ENCODE results near the gene TTLL11. TPM values are rescaled to one million over a fixed set of nuclear protein-coding genes. Genes with fewer than 3 reads are reported as not detected.

Gene TTLL11
- total RNA-seq, 4 donors from 2014 or later = 20.5 to 41.3 (median 27.6) TPM

GRCh38 chr9:121906074-121906870, 186.8 kb downstream of the TTLL11 start:
- no peak for DNase-seq (ENCODE audit: extremely low spot score)
- Histone ChIP-seq H3K27me3 (no peaks in the 10 kb centered on the region), H3K4me1 (no peaks in the 10 kb centered on the region), H3K36me3 (no peaks in the 10 kb centered on the region), H3K9me3 (no peaks in the 10 kb centered on the region), H3K27ac (replicated peaks in 1 of 4) (no peak overlapping the region), H3K4me3 (no peak overlapping the region)
- intact Hi-C loops (cut with DNase I) = loop anchor here (10.0 kb wide), 2 partner anchors 61 to 131 kb away; no protein-coding TSS in a partner anchor
- WGBS = 92% methylated on average over 1 of the region's 1 CpG
- TF ChIP-seq, protein P1, sequence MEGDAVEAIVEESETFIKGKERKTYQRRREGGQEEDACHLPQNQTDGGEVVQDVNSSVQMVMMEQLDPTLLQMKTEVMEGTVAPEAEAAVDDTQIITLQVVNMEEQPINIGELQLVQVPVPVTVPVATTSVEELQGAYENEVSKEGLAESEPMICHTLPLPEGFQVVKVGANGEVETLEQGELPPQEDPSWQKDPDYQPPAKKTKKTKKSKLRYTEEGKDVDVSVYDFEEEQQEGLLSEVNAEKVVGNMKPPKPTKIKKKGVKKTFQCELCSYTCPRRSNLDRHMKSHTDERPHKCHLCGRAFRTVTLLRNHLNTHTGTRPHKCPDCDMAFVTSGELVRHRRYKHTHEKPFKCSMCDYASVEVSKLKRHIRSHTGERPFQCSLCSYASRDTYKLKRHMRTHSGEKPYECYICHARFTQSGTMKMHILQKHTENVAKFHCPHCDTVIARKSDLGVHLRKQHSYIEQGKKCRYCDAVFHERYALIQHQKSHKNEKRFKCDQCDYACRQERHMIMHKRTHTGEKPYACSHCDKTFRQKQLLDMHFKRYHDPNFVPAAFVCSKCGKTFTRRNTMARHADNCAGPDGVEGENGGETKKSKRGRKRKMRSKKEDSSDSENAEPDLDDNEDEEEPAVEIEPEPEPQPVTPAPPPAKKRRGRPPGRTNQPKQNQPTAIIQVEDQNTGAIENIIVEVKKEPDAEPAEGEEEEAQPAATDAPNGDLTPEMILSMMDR (IDR thresholded peaks at IDR 0.05) = no peak
- TF ChIP-seq POLR2A (IDR thresholded peaks at IDR 0.05; ENCODE audit: low read depth) (no peak), EP300 (IDR thresholded peaks at IDR 0.05) (no peak), POLR2AphosphoS5 (IDR thresholded peaks at IDR 0.05) (no peak)

DNA sequence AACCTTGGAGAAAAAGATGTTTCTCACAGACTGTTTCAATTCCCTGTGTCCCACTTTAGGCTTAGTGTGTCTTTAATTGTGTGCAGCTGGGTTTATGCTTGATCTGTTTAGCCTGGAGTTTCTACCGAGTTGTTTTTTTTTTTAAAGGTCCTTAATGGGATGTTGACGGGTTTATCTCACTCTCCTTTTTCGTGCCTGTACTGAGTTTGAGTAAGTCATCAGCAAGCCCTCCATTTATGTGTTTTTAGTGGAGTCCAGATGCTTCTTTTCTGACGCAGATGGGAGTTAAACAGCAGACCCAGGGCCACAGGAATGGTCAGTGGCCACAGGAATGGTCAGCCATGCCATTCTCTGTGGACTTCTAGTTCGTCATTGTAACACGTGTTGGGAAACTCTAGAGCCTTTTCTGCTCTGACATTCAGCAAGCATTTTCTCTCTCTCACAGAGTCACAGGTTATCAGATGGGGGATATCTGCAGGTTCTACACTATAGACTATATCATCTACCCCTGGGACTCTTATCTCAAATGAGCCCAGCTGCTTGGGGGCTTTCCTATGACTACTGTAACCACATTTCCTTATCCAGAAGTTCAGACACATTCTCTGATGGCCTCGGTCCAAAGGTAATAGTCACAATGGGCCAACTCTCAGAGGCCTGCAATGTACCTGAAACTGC, 190.5 kb downstream of the TTLL11 start:
- TF ChIP-seq EP300 (IDR thresholded peaks at IDR 0.05) = no peak
- no peak for TF ChIP-seq POLR2AphosphoS5 (IDR thresholded peaks at IDR 0.05)
- TF ChIP-seq, protein P1 (IDR thresholded peaks at IDR 0.05) = no peak
- no peak for TF ChIP-seq POLR2A (IDR thresholded peaks at IDR 0.05; ENCODE audit: low read depth)
- Histone ChIP-seq H3K4me1 (peaks cover 0 to 6% (median 4%) of the 10 kb centered on the region in 4 donors), H3K4me3 (no peak overlapping the region), H3K9me3 (no peaks in the 10 kb centered on the region), H3K27me3 (no peaks in the 10 kb centered on the region), H3K27ac (replicated peaks in 1 of 4) (no peak overlapping the region), H3K36me3 (no peaks in the 10 kb centered on the region)
- DNase-seq (ENCODE audit: extremely low spot score) = no peak
- intact Hi-C loops (cut with DNase I) = loop anchor here (10.0 kb wide), 2 partner anchors 58 to 128 kb away; no protein-coding TSS in a partner anchor
- 69% methylated on average over 7 of the region's 7 CpGs for WGBS

- peaks cover 0 to 6% (median 4%) of the 10 kb centered on the region in 4 donors for H3K4me1 ChIP-seq
- no peak for DNase-seq (ENCODE audit: extremely low spot score)
- H3K36me3 ChIP-seq = no peaks in the 10 kb centered on the region
- no peak overlapping the region for H3K27ac ChIP-seq (replicated peaks in 1 of 4)
- no peak overlapping the region for H3K4me3 ChIP-seq
- no peaks in the 10 kb centered on the region for H3K27me3 ChIP-seq
- TF ChIP-seq, protein P1 (IDR thresholded peaks at IDR 0.05) = no peak
- TF ChIP-seq POLR2A (IDR thresholded peaks at IDR 0.05; ENCODE audit: low read depth) = no peak
- TF ChIP-seq EP300 (IDR thresholded peaks at IDR 0.05) = no peak
- no peak for TF ChIP-seq POLR2AphosphoS5 (IDR thresholded peaks at IDR 0.05)
- no peaks in the 10 kb centered on the region for H3K9me3 ChIP-seq
- intact Hi-C loops (cut with DNase I) = loop anchor here (10.0 kb wide), 2 partner anchors 57 to 127 kb away; no protein-coding TSS in a partner anchor
- WGBS = 98% methylated on average over 3 of the region's 3 CpGs
Measured at GRCh38 chr9:121901616-121902015, 191.5 kb downstream of the TTLL11 start.

- intact Hi-C loops (cut with DNase I) = loop anchor here (10.0 kb wide), 2 partner anchors 55 to 125 kb away; no protein-coding TSS in a partner anchor
- H3K36me3 ChIP-seq = no peaks in the 10 kb centered on the region
- WGBS = 79% methylated on average over 5 of the region's 5 CpGs
Measured at GRCh38 chr9:121900163-121900562, 192.9 kb downstream of the TTLL11 start.

More at GRCh38 chr9:121900163-121900562, 192.9 kb downstream of the TTLL11 start:
- H3K27ac ChIP-seq (replicated peaks in 1 of 4) = no peak overlapping the region
- TF ChIP-seq POLR2AphosphoS5 (IDR thresholded peaks at IDR 0.05) (no peak), POLR2A (IDR thresholded peaks at IDR 0.05; ENCODE audit: low read depth) (no peak), EP300 (IDR thresholded peaks at IDR 0.05) (no peak)
- TF ChIP-seq, protein P1 (IDR thresholded peaks at IDR 0.05) = no peak
- H3K27me3 ChIP-seq = no peaks in the 10 kb centered on the region
- H3K4me1 ChIP-seq = peaks cover 3 to 12% (median 9%) of the 10 kb centered on the region in 4 donors
- H3K4me3 ChIP-seq = no peak overlapping the region
- DNase-seq (ENCODE audit: extremely low spot score) = no peak
- H3K9me3 ChIP-seq = no peaks in the 10 kb centered on the region

Measured in esophagus muscularis mucosa (tissue), 4 donors.